T-helper 2 cell treated with Interferon-gamma antibody and Interleukin-4, amounts not matched to agents 5 μg/mL and 100 μg/mL, for 36 hours (primary cell): Measurements from ENCODE around the gene GPR62.
"Not testable (repeated sequence)": the region's sequence is repeated elsewhere in the genome, so short reads cannot be mapped to it uniquely, and the experiment has no call there.

ENCODE experiments used
- DNase-seq: peaks from one replicate; pipeline ENCODE4 v3.0.0; 2021; ENCODE audit warnings: low spot score
- H3K27ac Mint-ChIP-seq: one replicate; pipeline ENCODE4 v1.8.0; 2021; ENCODE audit warnings: mild to moderate bottlenecking, mixed read lengths
- H3K27me3 Mint-ChIP-seq: one replicate; pipeline ENCODE4 v1.8.0; 2021; ENCODE audit warnings: low read depth, mixed read lengths
- H3K36me3 Mint-ChIP-seq: one replicate; pipeline ENCODE4 v1.8.0; 2021; ENCODE audit warnings: low read depth, mixed read lengths
- H3K4me1 Mint-ChIP-seq: one replicate; pipeline ENCODE4 v1.8.0; 2021; ENCODE audit warnings: low read depth, mixed read lengths
- H3K4me3 Mint-ChIP-seq: one replicate; pipeline ENCODE4 v1.8.0; 2022; ENCODE audit warnings: mild to moderate bottlenecking, moderate library complexity, mixed read lengths
- H3K9me3 Mint-ChIP-seq: one replicate; pipeline ENCODE4 v1.8.0; 2021; ENCODE audit warnings: mixed read lengths

GPR62 gene, protein sequence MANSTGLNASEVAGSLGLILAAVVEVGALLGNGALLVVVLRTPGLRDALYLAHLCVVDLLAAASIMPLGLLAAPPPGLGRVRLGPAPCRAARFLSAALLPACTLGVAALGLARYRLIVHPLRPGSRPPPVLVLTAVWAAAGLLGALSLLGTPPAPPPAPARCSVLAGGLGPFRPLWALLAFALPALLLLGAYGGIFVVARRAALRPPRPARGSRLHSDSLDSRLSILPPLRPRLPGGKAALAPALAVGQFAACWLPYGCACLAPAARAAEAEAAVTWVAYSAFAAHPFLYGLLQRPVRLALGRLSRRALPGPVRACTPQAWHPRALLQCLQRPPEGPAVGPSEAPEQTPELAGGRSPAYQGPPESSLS

GRCh38 chr3:51955175-51955892 lies at the start of gene GPR62:
Gene GPR62 (plus strand): TSS chr3:51955381. CDS start chr3:51955653, 272 bp downstream.
- Mint-ChIP-seq H3K9me3 (no peaks in the 10 kb centered on the region), H3K4me3 (no peak within 1 kb of the TSS), H3K4me1 (no peaks in the 10 kb centered on the region), H3K27me3 (peaks cover 33% of the 10 kb centered on the region), H3K27ac (no peak within 1 kb of the TSS), H3K36me3 (peaks cover 3% of the 10 kb centered on the region)
- DNase-seq, result no peak

- H3K4me1 Mint-ChIP-seq, result no peaks in the 10 kb centered on the region
- no peaks in the 10 kb centered on the region for H3K36me3 Mint-ChIP-seq
- no peak overlapping the region for H3K4me3 Mint-ChIP-seq
- H3K27me3 Mint-ChIP-seq, result peaks cover 3% of the 10 kb centered on the region
- DNase-seq, result no peak
- no peak overlapping the region for H3K27ac Mint-ChIP-seq
- H3K9me3 Mint-ChIP-seq, result peaks cover 4% of the 10 kb centered on the region
Measured at GRCh38 chr3:51908026-51908425, 47.2 kb upstream of the GPR62 start.

DNA sequence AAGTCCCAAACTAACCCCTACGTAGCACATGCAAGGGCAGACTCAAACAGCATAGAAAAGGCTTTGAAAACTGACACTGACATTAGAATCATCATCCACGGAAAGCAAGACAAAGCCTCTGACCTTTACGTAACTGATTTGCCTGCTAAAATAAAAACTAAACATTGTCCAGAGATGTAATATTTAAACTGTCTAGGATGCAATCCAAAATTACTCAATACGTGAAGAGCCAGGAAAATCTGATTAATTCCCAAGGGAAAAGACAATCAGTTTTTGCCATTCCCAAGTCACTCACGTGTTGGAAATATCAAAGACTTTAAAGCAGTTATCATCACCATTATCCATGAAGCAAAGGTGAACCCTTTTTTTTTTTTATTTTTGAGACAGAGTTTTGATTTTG lies 38.8 kb upstream of the GPR62 start:
- no peaks in the 10 kb centered on the region for H3K36me3 Mint-ChIP-seq
- H3K9me3 Mint-ChIP-seq, result no peaks in the 10 kb centered on the region
- H3K27me3 Mint-ChIP-seq, result peaks cover 23% of the 10 kb centered on the region
- H3K27ac Mint-ChIP-seq, result no peak overlapping the region
- H3K4me3 Mint-ChIP-seq, result no peak overlapping the region
- H3K4me1 Mint-ChIP-seq, result no peaks in the 10 kb centered on the region
- DNase-seq, result no peak

GRCh38 chr3:51921081-51921578 lies 34.1 kb upstream of the GPR62 start:
- Mint-ChIP-seq H3K27me3 (peaks cover 21% of the 10 kb centered on the region), H3K9me3 (no peaks in the 10 kb centered on the region), H3K36me3 (no peaks in the 10 kb centered on the region), H3K4me1 (no peaks in the 10 kb centered on the region), H3K4me3 (no peak overlapping the region), H3K27ac (no peak overlapping the region)
- DNase-seq, result no peak

- no peaks in the 10 kb centered on the region for H3K4me1 Mint-ChIP-seq
- no peaks in the 10 kb centered on the region for H3K36me3 Mint-ChIP-seq
- H3K9me3 Mint-ChIP-seq, result no peaks in the 10 kb centered on the region
- no peak overlapping the region for H3K27ac Mint-ChIP-seq
- DNase-seq, result no peak
- no peak overlapping the region for H3K4me3 Mint-ChIP-seq
- peaks cover under 1% of the 10 kb centered on the region for H3K27me3 Mint-ChIP-seq
Measured at GRCh38 chr3:51927061-51927977, 27.9 kb upstream of the GPR62 start.

DNA sequence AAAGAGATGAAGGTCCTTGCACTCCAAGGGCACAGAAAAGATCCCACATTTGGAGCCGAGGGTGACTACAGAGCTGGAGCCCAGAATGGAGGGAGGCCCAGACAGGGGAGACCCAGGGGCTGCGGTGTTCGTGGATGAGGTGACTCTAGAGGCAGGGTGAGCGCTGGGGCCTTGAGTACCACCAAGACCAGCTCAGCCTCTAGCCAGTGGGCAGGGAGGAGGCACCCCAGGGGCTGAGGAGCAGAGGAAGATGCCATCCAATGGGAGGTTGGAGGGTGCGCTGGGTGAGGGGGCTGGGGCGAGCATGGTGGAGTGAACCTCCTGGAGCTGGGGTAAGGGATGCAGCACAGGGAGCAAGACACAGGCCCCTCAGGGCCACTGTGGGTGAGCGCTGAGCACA lies 26.7 kb upstream of the GPR62 start:
- no peaks in the 10 kb centered on the region for H3K27me3 Mint-ChIP-seq
- H3K4me1 Mint-ChIP-seq, result no peaks in the 10 kb centered on the region
- H3K36me3 Mint-ChIP-seq, result peaks cover 3% of the 10 kb centered on the region
- no peak overlapping the region for H3K4me3 Mint-ChIP-seq
- DNase-seq, result no peak
- no peak overlapping the region for H3K27ac Mint-ChIP-seq
- no peaks in the 10 kb centered on the region for H3K9me3 Mint-ChIP-seq

- not testable (repeated sequence) for H3K4me3 Mint-ChIP-seq, H3K36me3 Mint-ChIP-seq, H3K27me3 Mint-ChIP-seq, H3K27ac Mint-ChIP-seq, DNase-seq, H3K9me3 Mint-ChIP-seq, H3K4me1 Mint-ChIP-seq
Measured at GRCh38 chr3:51928981-51929380, 26.2 kb upstream of the GPR62 start.

DNA sequence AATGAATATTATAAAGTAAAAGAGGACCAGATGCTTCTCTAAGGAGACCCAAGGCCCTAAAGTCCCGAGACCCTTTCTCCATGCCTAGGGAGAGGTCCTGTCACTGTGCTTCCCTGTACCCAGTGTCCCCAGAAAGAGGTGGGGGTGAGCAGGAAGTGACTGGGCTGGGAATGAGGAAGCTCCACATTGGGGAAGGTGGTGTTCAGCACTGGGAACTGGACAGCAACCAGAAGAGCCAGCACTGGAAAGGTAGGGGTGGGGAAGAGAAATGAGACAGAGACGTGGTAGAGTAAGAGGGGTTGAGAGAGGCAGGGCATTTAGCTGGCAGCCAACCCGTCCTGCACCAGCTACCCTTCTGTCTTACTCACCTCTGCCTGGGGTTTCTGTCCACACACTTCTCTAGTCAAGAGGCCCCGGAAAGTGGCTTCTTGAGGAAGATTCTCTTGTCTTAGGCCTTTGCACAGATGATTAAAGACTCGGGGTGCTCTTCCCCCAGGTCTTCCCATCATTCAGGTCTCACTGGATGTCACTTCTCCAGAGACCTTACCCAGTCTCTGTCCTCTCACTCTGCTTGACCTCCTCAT lies 25.7 kb upstream of the GPR62 start:
- Mint-ChIP-seq H3K4me1 (no peaks in the 10 kb centered on the region), H3K27ac (no peak overlapping the region), H3K27me3 (no peaks in the 10 kb centered on the region), H3K36me3 (peaks cover 8% of the 10 kb centered on the region), H3K4me3 (no peak overlapping the region), H3K9me3 (no peaks in the 10 kb centered on the region)
- DNase-seq, result no peak

- Mint-ChIP-seq H3K4me1 (no peaks in the 10 kb centered on the region), H3K27me3 (no peaks in the 10 kb centered on the region)
Measured at GRCh38 chr3:51930439-51930838, 24.7 kb upstream of the GPR62 start.

GRCh38 chr3:51931756-51932155 lies 23.4 kb upstream of the GPR62 start:
- Mint-ChIP-seq H3K27ac (no peak overlapping the region), H3K9me3 (no peaks in the 10 kb centered on the region), H3K36me3 (peaks cover 10% of the 10 kb centered on the region), H3K4me1 (no peaks in the 10 kb centered on the region), H3K27me3 (no peaks in the 10 kb centered on the region), H3K4me3 (no peak overlapping the region)
- no peak for DNase-seq

More at GRCh38 chr3:51930439-51930838, 24.7 kb upstream of the GPR62 start:
- H3K27ac Mint-ChIP-seq, result no peak overlapping the region
- H3K9me3 Mint-ChIP-seq, result no peaks in the 10 kb centered on the region
- no peak overlapping the region for H3K4me3 Mint-ChIP-seq
- DNase-seq, result no peak
- H3K36me3 Mint-ChIP-seq, result peaks cover 8% of the 10 kb centered on the region

GRCh38 chr3:51932471-51933370 lies 22.5 kb upstream of the GPR62 start:
- Mint-ChIP-seq H3K9me3 (no peaks in the 10 kb centered on the region), H3K27me3 (no peaks in the 10 kb centered on the region), H3K4me1 (no peaks in the 10 kb centered on the region), H3K36me3 (peaks cover 18% of the 10 kb centered on the region), H3K4me3 (no peak overlapping the region), H3K27ac (no peak overlapping the region)
- DNase-seq, result no peak

DNA sequence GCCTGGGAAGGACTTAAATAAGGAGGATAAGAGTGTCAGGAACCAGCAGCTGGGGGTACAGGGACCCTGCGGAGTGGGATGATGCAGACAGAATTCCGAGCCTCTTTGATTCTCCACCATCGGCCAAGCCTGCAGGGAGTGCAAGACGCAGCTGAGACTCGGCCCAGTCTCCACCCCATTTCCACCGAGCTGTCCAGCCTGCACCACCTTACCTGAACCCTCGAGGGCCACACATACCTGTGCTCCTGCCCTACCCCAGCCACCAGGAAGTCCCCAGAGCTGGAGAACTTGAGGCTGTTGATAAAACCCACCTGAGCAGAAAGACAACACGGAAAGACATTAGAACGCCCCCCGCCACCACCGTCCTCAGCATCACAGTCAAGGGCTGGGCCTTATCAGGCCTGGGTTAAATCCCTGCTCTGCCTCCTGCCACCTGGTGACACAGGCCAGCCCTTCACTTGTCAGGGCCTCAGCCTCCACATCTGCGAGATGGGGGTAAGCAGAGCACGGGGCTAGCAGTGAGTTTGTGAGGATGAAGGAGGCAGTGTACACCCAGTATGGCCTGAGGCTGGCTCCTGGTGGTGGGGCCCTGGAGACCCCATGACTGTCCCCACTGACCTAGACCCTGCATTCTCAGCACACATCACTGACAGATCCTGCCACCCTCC lies 21.6 kb upstream of the GPR62 start:
- H3K4me3 Mint-ChIP-seq, result no peak overlapping the region
- no peaks in the 10 kb centered on the region for H3K9me3 Mint-ChIP-seq
- no peaks in the 10 kb centered on the region for H3K4me1 Mint-ChIP-seq
- no peak overlapping the region for H3K27ac Mint-ChIP-seq
- H3K36me3 Mint-ChIP-seq, result peaks cover 22% of the 10 kb centered on the region
- H3K27me3 Mint-ChIP-seq, result no peaks in the 10 kb centered on the region
- no peak for DNase-seq
